Hematopoietic multipotent progenitor cell treated with erythropoietin and hydrocortisone succinate and interleukin-3 and kit ligand, for 15 days (in vitro differentiated cells): ENCODE data around the gene PWWP2A.
"Not testable (repeated sequence)": the region's sequence is repeated elsewhere in the genome, so short reads cannot be mapped to it uniquely, and the experiment has no call there.

Experiments used
- DNase-seq: peaks from one replicate; pipeline ENCODE4 v3.0.0-alpha.2; 2015; ENCODE audit warnings: low spot score

Gene PWWP2A

GRCh38 chr5:160119142-160119904 is at the start of gene PWWP2A:
Gene PWWP2A, minus strand, starts transcription at chr5:160119450. Its CDS starts 62 bp downstream, at chr5:160119388.
- peak; percentile 99 for DNase-seq

GRCh38 chr5:160167624-160168165 is 48.4 kb upstream of the PWWP2A start:
- no peak for DNase-seq

GRCh38 chr5:160166973-160167623 is 47.8 kb upstream of the PWWP2A start:
- DNase-seq: no peak

- DNase-seq: no peak
These were observed 47.1 kb upstream of the PWWP2A start for GRCh38 chr5:160166069-160166972.

- no peak for DNase-seq
These were observed 46.2 kb upstream of the PWWP2A start for GRCh38 chr5:160165137-160166068.

- DNase-seq: no peak
These were observed 43.7 kb upstream of the PWWP2A start for GRCh38 chr5:160162910-160163309.

GRCh38 chr5:160161626-160162025 is 42.4 kb upstream of the PWWP2A start:
- no peak for DNase-seq

GRCh38 chr5:160160875-160161274 is 41.6 kb upstream of the PWWP2A start:
- not testable (repeated sequence) for DNase-seq

GRCh38 chr5:160159991-160160792 is 40.9 kb upstream of the PWWP2A start:
- no peak for DNase-seq

GRCh38 chr5:160158087-160158486 is 38.8 kb upstream of the PWWP2A start:
- no peak for DNase-seq

- no peak for DNase-seq
These were observed 35.9 kb upstream of the PWWP2A start for GRCh38 chr5:160155017-160155750.

- DNase-seq: no peak
These were observed 33.7 kb upstream of the PWWP2A start for GRCh38 chr5:160152901-160153300.

GRCh38 chr5:160152287-160152686 is 33.0 kb upstream of the PWWP2A start:
- no peak for DNase-seq

GRCh38 chr5:160151017-160151416 is 31.8 kb upstream of the PWWP2A start:
- DNase-seq: no peak

- no peak for DNase-seq
These were observed 31.1 kb upstream of the PWWP2A start for GRCh38 chr5:160150381-160150780.

- not testable (repeated sequence) for DNase-seq
These were observed 25.2 kb upstream of the PWWP2A start for GRCh38 chr5:160144436-160144835.

- DNase-seq: no peak
These were observed 15.1 kb upstream of the PWWP2A start for GRCh38 chr5:160134332-160134731.

GRCh38 chr5:160133918-160134304 is 14.7 kb upstream of the PWWP2A start:
- no peak for DNase-seq

GRCh38 chr5:160133071-160133917 is 14.0 kb upstream of the PWWP2A start:
- no peak for DNase-seq
